Tibial nerve (tissue), 4 donors: ENCODE data around the gene TMEM238. TPM values are rescaled to one million over a fixed set of nuclear protein-coding genes. Genes with fewer than 3 reads are reported as not detected.
A peak's percentile ranks its signal among the peaks of the same experiment; 100 is the strongest.

Experiments used
- DNase-seq, 2 donors: peaks; one replicate each; pipeline ENCODE4 v3.0.0-alpha.2; 2019; ENCODE audit warnings: low spot score in 2 of 2
- H3K27ac ChIP-seq, 4 donors: fragments of 200-600 bp; sonication (generic) in 3 of 4; one replicate each; pipeline ENCODE4 v1.5.1; 2017 to 2019; ENCODE audit warnings: mild to moderate bottlenecking in 1 of 4
- H3K27me3 ChIP-seq, 2 donors: fragments of 200-600 bp; sonication (generic) in 1 of 2; one replicate each; pipeline versions ENCODE4 v1.5.1 to v1.6.0; 2017 to 2019
- H3K36me3 ChIP-seq, 3 donors: fragments of 200-600 bp; sonication (generic); one replicate each; pipeline ENCODE4 v1.5.1; 2018 to 2019
- H3K4me1 ChIP-seq, 4 donors: fragments of 200-600 bp; sonication (generic) in 3 of 4; one replicate each; pipeline ENCODE4 v1.5.1; 2017 to 2019
- H3K4me3 ChIP-seq, 4 donors: fragments of 200-600 bp; sonication (generic) in 3 of 4; one replicate each; pipeline ENCODE4 v1.5.1; 2017 to 2019; ENCODE audit warnings: mild to moderate bottlenecking in 1 of 4, moderate library complexity in 1 of 4
- H3K9me3 ChIP-seq, 4 donors: fragments of 200-600 bp; sonication (generic) in 3 of 4; one replicate each; pipeline ENCODE4 v1.5.1; 2017 to 2019
- CTCF ChIP-seq, 5 experiments: fragments of 200-600 bp in 3 of 5; fragments of 450-650 bp in 2 of 5; sonication (generic) in 3 of 5; IDR thresholded peaks; one replicate each; pipeline ENCODE4 v1.5.1; 2016 to 2019; ENCODE audit warnings: antibody characterized with exemption in 5 of 5, mild to moderate bottlenecking in 3 of 5, moderate library complexity in 2 of 5
- EP300 ChIP-seq, 2 donors: sonication (generic); formaldehyde crosslinking; IDR thresholded peaks; one replicate each; pipeline ENCODE4 v1.6.1; 2017; ENCODE audit warnings: antibody characterized with exemption in 2 of 2, mild to moderate bottlenecking in 1 of 2
- POLR2A ChIP-seq, 2 donors: fragments of 450-650 bp; IDR thresholded peaks; one replicate each; pipeline ENCODE4 v1.6.1; 2017; ENCODE audit warnings: antibody characterized with exemption in 2 of 2, mild to moderate bottlenecking in 2 of 2, moderate library complexity in 2 of 2
- WGBS, 2 donors: methylation state at CpG; one replicate each; pipeline ENCODE4 v1.1.5; 2018; 5-methylcytosine and 5-hydroxymethylcytosine counted together
- total RNA-seq, 4 donors: library from RNA; depleted of rRNA; stranded (reverse); fragments of >200 nt; gene quantifications; one replicate each; pipeline ENCODE4 v1.1.0, GENCODE V29; 2016

TMEM238 gene
- total RNA-seq, 4 donors from 2014 or later, result 0.63 to 7.5 (median 2.6) TPM

- no peak within 1 kb of the TSS for H3K27ac ChIP-seq
- no peak for TF ChIP-seq POLR2A (IDR thresholded peaks at IDR 0.05)
- TF ChIP-seq EP300 (IDR thresholded peaks at IDR 0.05), result no peak
- TF ChIP-seq CTCF (IDR thresholded peaks at IDR 0.05), result no peak
Observed at GRCh38 chr19:55370305-55370988, 13.6 kb downstream of the TMEM238 start, which contains the start of gene IL11. IL11 (minus strand) TSS chr19:55370463; CDS start chr19:55370310, 153 bp downstream.

GRCh38 chr19:55369653-55370304 lies 14.3 kb downstream of the TMEM238 start:
- Histone ChIP-seq H3K36me3 (no peaks in the 10 kb centered on the region), H3K4me3 (peak overlapping the region in 2 of 4 donors; percentile 15 to 39), H3K27me3 (peaks cover 7 to 84% of the 10 kb centered on the region in 2 donors), H3K4me1 (peaks cover 0 to 32% (median 10%) of the 10 kb centered on the region in 4 donors), H3K27ac (no peak overlapping the region), H3K9me3 (no peaks in the 10 kb centered on the region)
- WGBS, 2 donors, result 1 to 2% methylated on average over 25 to 29 of the region's 59 CpGs
- DNase-seq, result no peak
- TF ChIP-seq POLR2A (IDR thresholded peaks at IDR 0.05) (no peak), EP300 (IDR thresholded peaks at IDR 0.05) (no peak)

More at GRCh38 chr19:55370305-55370988, 13.6 kb downstream of the TMEM238 start, which contains the start of gene IL11:
- DNase-seq, result no peak
- WGBS, 2 donors, result 6 to 11% methylated on average over 30 to 32 of the region's 32 CpGs
- Histone ChIP-seq H3K27me3 (peaks cover 7 to 91% of the 10 kb centered on the region in 2 donors), H3K4me1 (peaks cover 0 to 32% (median 10%) of the 10 kb centered on the region in 4 donors), H3K36me3 (no peaks in the 10 kb centered on the region), H3K4me3 (peak within 1 kb of the TSS in 2 of 4 donors; percentile 19 to 39), H3K9me3 (no peaks in the 10 kb centered on the region)

- H3K27ac ChIP-seq, result no peak overlapping the region
- WGBS, 2 donors, result 22 to 37% methylated on average over 19 to 25 of the region's 54 CpGs
- DNase-seq, result no peak
- no peaks in the 10 kb centered on the region for H3K36me3 ChIP-seq
- no peak for TF ChIP-seq EP300 (IDR thresholded peaks at IDR 0.05)
- H3K27me3 ChIP-seq, result peaks cover 4 to 76% of the 10 kb centered on the region in 2 donors
- peaks cover 0 to 24% (median 10%) of the 10 kb centered on the region in 4 donors for H3K4me1 ChIP-seq
- H3K4me3 ChIP-seq, result peak overlapping the region in 2 of 4 donors; percentile 19
- no peaks in the 10 kb centered on the region for H3K9me3 ChIP-seq
Observed at GRCh38 chr19:55368701-55369563, 15.2 kb downstream of the TMEM238 start.

GRCh38 chr19:55368106-55368505 lies 16.0 kb downstream of the TMEM238 start:
- DNase-seq, result no peak
- 89 to 92% methylated on average over 14 to 15 of the region's 16 CpGs for WGBS, 2 donors

GRCh38 chr19:55366790-55367189 lies 17.3 kb downstream of the TMEM238 start:
- no peak for DNase-seq
- Histone ChIP-seq H3K27me3 (peaks cover 4 to 61% of the 10 kb centered on the region in 2 donors), H3K9me3 (no peaks in the 10 kb centered on the region), H3K4me1 (peaks cover 0 to 21% (median 10%) of the 10 kb centered on the region in 4 donors), H3K36me3 (no peaks in the 10 kb centered on the region), H3K27ac (no peak overlapping the region), H3K4me3 (no peak overlapping the region)
- 90 to 94% methylated on average over 3 of the region's 3 CpGs for WGBS, 2 donors
- TF ChIP-seq CTCF (IDR thresholded peaks at IDR 0.05) (no peak), POLR2A (IDR thresholded peaks at IDR 0.05) (no peak), EP300 (IDR thresholded peaks at IDR 0.05) (no peak)

More at GRCh38 chr19:55368106-55368505, 16.0 kb downstream of the TMEM238 start:
- Histone ChIP-seq H3K27me3 (peaks cover 4 to 67% of the 10 kb centered on the region in 2 donors), H3K27ac (no peak overlapping the region), H3K36me3 (no peaks in the 10 kb centered on the region), H3K4me3 (no peak overlapping the region), H3K4me1 (peaks cover 0 to 21% (median 10%) of the 10 kb centered on the region in 4 donors), H3K9me3 (no peaks in the 10 kb centered on the region)
- TF ChIP-seq POLR2A (IDR thresholded peaks at IDR 0.05), result no peak
- TF ChIP-seq EP300 (IDR thresholded peaks at IDR 0.05), result no peak
- no peak for TF ChIP-seq CTCF (IDR thresholded peaks at IDR 0.05)
